Ectodermal cell (in vitro differentiated cells): ENCODE measurements around the gene AP2A1.

Source experiments
- H3K27ac ChIP-seq: 2 replicates; pipeline ENCODE4 v1.7.0; 2013; ENCODE audit warnings: mild to moderate bottlenecking, low read depth, low read length; ENCODE audit not compliant: insufficient read depth, poor library complexity, severe bottlenecking
- H3K27me3 ChIP-seq: 2 replicates; pipeline ENCODE4 v1.7.0; 2013; ENCODE audit warnings: mild to moderate bottlenecking, low read length; ENCODE audit not compliant: insufficient read depth, control insufficient read depth, poor library complexity, severe bottlenecking
- H3K36me3 ChIP-seq: one replicate; pipeline ENCODE4 v1.7.0; 2013; ENCODE audit warnings: low read length; ENCODE audit not compliant: control insufficient read depth, insufficient read depth
- H3K4me1 ChIP-seq: one replicate; pipeline ENCODE4 v1.7.0; 2013; ENCODE audit warnings: low read length; ENCODE audit not compliant: control insufficient read depth, insufficient read depth
- H3K4me3 ChIP-seq: 2 replicates; pipeline ENCODE4 v1.7.0; 2013; ENCODE audit warnings: low read depth, low read length, control low read depth; ENCODE audit not compliant: insufficient read depth
- H3K9me3 ChIP-seq: 2 replicates; pipeline ENCODE4 v1.7.0; 2013; ENCODE audit warnings: mild to moderate bottlenecking, low read length, moderate library complexity; ENCODE audit not compliant: control insufficient read depth
- WGBS, 2 experiments: methylation state at CpG; one replicate each; pipeline ENCODE4 v1.1.7; 2013; ENCODE audit warnings: missing lambda C conversion rate in 2 of 2; 5-methylcytosine and 5-hydroxymethylcytosine counted together

Gene AP2A1

GRCh38 chr19:49791776-49792445, 25.1 kb downstream of the AP2A1 start:
- no peak overlapping the region for H3K27ac ChIP-seq
- H3K9me3 ChIP-seq, result no peaks in the 10 kb centered on the region
- no peak overlapping the region for H3K4me3 ChIP-seq
- peaks cover 37% of the 10 kb centered on the region for H3K36me3 ChIP-seq
- no peaks in the 10 kb centered on the region for H3K4me1 ChIP-seq
- WGBS, 2 experiments, result 94 to 97% methylated on average over 26 of the region's 26 CpGs
- H3K27me3 ChIP-seq, result no peaks in the 10 kb centered on the region

- Histone ChIP-seq H3K27ac (no peak overlapping the region), H3K4me3 (no peak overlapping the region), H3K36me3 (peaks cover 39% of the 10 kb centered on the region), H3K9me3 (no peaks in the 10 kb centered on the region), H3K4me1 (no peaks in the 10 kb centered on the region), H3K27me3 (no peaks in the 10 kb centered on the region)
- WGBS, 2 experiments, result 95 to 96% methylated on average over 22 of the region's 22 CpGs
Observed at GRCh38 chr19:49792829-49793560, 26.2 kb downstream of the AP2A1 start.

GRCh38 chr19:49793561-49793840, 26.7 kb downstream of the AP2A1 start:
- Histone ChIP-seq H3K4me1 (no peaks in the 10 kb centered on the region), H3K9me3 (no peaks in the 10 kb centered on the region), H3K27ac (no peak overlapping the region), H3K4me3 (no peak overlapping the region), H3K27me3 (no peaks in the 10 kb centered on the region), H3K36me3 (peaks cover 39% of the 10 kb centered on the region)
- 94 to 98% methylated on average over 6 of the region's 6 CpGs for WGBS, 2 experiments

- no peaks in the 10 kb centered on the region for H3K27me3 ChIP-seq
- WGBS, 2 experiments, result 94 to 97% methylated on average over 20 of the region's 20 CpGs
- no peaks in the 10 kb centered on the region for H3K4me1 ChIP-seq
- no peaks in the 10 kb centered on the region for H3K9me3 ChIP-seq
- no peak overlapping the region for H3K27ac ChIP-seq
- H3K4me3 ChIP-seq, result no peak overlapping the region
- H3K36me3 ChIP-seq, result peaks cover 46% of the 10 kb centered on the region
Observed at GRCh38 chr19:49795615-49796014, 28.8 kb downstream of the AP2A1 start.

- 93 to 98% methylated on average over 11 of the region's 11 CpGs for WGBS, 2 experiments
- Histone ChIP-seq H3K27ac (no peak overlapping the region), H3K27me3 (no peaks in the 10 kb centered on the region), H3K9me3 (no peaks in the 10 kb centered on the region), H3K4me3 (no peak overlapping the region), H3K36me3 (peaks cover 32% of the 10 kb centered on the region), H3K4me1 (peaks cover 14% of the 10 kb centered on the region)
Observed at GRCh38 chr19:49798574-49798973, 31.8 kb downstream of the AP2A1 start.

- WGBS, 2 experiments, result 95% methylated on average over 28 of the region's 28 CpGs
- Histone ChIP-seq H3K4me1 (peaks cover 14% of the 10 kb centered on the region), H3K36me3 (peaks cover 31% of the 10 kb centered on the region), H3K27ac (no peak overlapping the region), H3K9me3 (no peaks in the 10 kb centered on the region), H3K4me3 (no peak overlapping the region), H3K27me3 (no peaks in the 10 kb centered on the region)
Observed at GRCh38 chr19:49799271-49799797, 32.5 kb downstream of the AP2A1 start.

- Histone ChIP-seq H3K36me3 (peaks cover 36% of the 10 kb centered on the region), H3K4me1 (peaks cover 14% of the 10 kb centered on the region), H3K4me3 (no peak overlapping the region), H3K9me3 (no peaks in the 10 kb centered on the region), H3K27me3 (no peaks in the 10 kb centered on the region), H3K27ac (no peak overlapping the region)
- 94 to 96% methylated on average over 25 of the region's 25 CpGs for WGBS, 2 experiments
Observed at GRCh38 chr19:49799798-49800376, 33.1 kb downstream of the AP2A1 start.

- no peak overlapping the region for H3K4me3 ChIP-seq
- H3K9me3 ChIP-seq, result no peaks in the 10 kb centered on the region
- WGBS, 2 experiments, result 95% methylated on average over 10 of the region's 10 CpGs
- H3K27me3 ChIP-seq, result no peaks in the 10 kb centered on the region
- peaks cover 31% of the 10 kb centered on the region for H3K36me3 ChIP-seq
- H3K4me1 ChIP-seq, result peaks cover 14% of the 10 kb centered on the region
- H3K27ac ChIP-seq, result no peak overlapping the region
Observed at GRCh38 chr19:49800771-49801170, 34.0 kb downstream of the AP2A1 start.

- Histone ChIP-seq H3K9me3 (no peaks in the 10 kb centered on the region), H3K4me3 (peak overlapping the region; percentile 30), H3K4me1 (peaks cover 14% of the 10 kb centered on the region), H3K36me3 (peaks cover 34% of the 10 kb centered on the region), H3K27me3 (no peaks in the 10 kb centered on the region), H3K27ac (no peak overlapping the region)
- WGBS, 2 experiments, result 88 to 91% methylated on average over 31 to 32 of the region's 32 CpGs
Observed at GRCh38 chr19:49801401-49801888, 34.6 kb downstream of the AP2A1 start.

GRCh38 chr19:49801966-49802661, 35.3 kb downstream of the AP2A1 start:
- Histone ChIP-seq H3K9me3 (no peaks in the 10 kb centered on the region), H3K4me1 (peaks cover 14% of the 10 kb centered on the region), H3K36me3 (peaks cover 28% of the 10 kb centered on the region), H3K27me3 (no peaks in the 10 kb centered on the region), H3K4me3 (peak overlapping the region; percentile 30), H3K27ac (no peak overlapping the region)
- 33 to 34% methylated on average over 38 of the region's 38 CpGs for WGBS, 2 experiments
